Neuronal stem cell (in vitro differentiated cells): ENCODE data around the gene NSUN3.

Experiments used
- DNase-seq: peaks from one replicate; pipeline ENCODE4 v3.0.0-alpha.2; 2013; ENCODE audit warnings: low spot score
- H2AFZ ChIP-seq: one replicate; pipeline ENCODE4 v1.6.1; 2013; ENCODE audit warnings: mild to moderate bottlenecking, low read length, inconsistent platforms
- H2AK5ac ChIP-seq: 2 replicates; pipeline ENCODE4 v1.6.1; 2013; ENCODE audit warnings: low read depth, mild to moderate bottlenecking, inconsistent platforms, low read length, moderate library complexity, mixed read lengths
- H2BK120ac ChIP-seq: 2 replicates; pipeline ENCODE4 v1.6.1; 2013; ENCODE audit warnings: low read depth, mild to moderate bottlenecking, inconsistent platforms, low read length, moderate library complexity, mixed read lengths
- H2BK12ac ChIP-seq: one replicate; pipeline ENCODE4 v1.6.1; 2013; ENCODE audit warnings: low read length, inconsistent platforms
- H2BK15ac ChIP-seq: 2 replicates; pipeline ENCODE4 v1.6.1; 2013; ENCODE audit warnings: mild to moderate bottlenecking, low read length, inconsistent platforms, mixed read lengths
- H2BK5ac ChIP-seq: one replicate; pipeline ENCODE4 v1.6.1; 2013; ENCODE audit warnings: inconsistent platforms, mild to moderate bottlenecking, low read length, moderate library complexity
- H3K14ac ChIP-seq: one replicate; pipeline ENCODE4 v1.6.1; 2013; ENCODE audit warnings: low read length, inconsistent platforms
- H3K18ac ChIP-seq: 2 replicates; pipeline ENCODE4 v1.6.1; 2013; ENCODE audit warnings: low read length, inconsistent platforms
- H3K23ac ChIP-seq: 2 replicates; pipeline ENCODE4 v1.6.1; 2013; ENCODE audit warnings: low read depth, mild to moderate bottlenecking, mixed read lengths, low read length, inconsistent platforms; ENCODE audit not compliant: poor library complexity
- H3K27ac ChIP-seq: replicated peaks from 3 replicates; pipeline ENCODE4 v1.5.1; 2013; ENCODE audit warnings: low read length, inconsistent platforms
- H3K27me3 ChIP-seq, 3 experiments: 2 replicates each; pipeline ENCODE4 v1.6.1; 2013; ENCODE audit warnings: low read length in 3 of 3, mild to moderate bottlenecking in 2 of 3, inconsistent platforms in 1 of 3, low read depth in 1 of 3, mixed read lengths in 1 of 3, moderate library complexity in 1 of 3; ENCODE audit not compliant: control insufficient read depth in 3 of 3, insufficient read depth in 3 of 3
- H3K36me3 ChIP-seq, 2 donors: replicated peaks in 1 of 2; 2 replicates each; pipeline ENCODE4 v1.6.1; 2013; ENCODE audit warnings: low read length in 2 of 2; ENCODE audit not compliant: control insufficient read depth in 2 of 2, insufficient read depth in 2 of 2
- H3K4ac ChIP-seq: 2 replicates; pipeline ENCODE4 v1.6.1; 2013; ENCODE audit warnings: inconsistent platforms, mild to moderate bottlenecking, low read length, moderate library complexity
- H3K4me1 ChIP-seq, 2 donors: 1 replicate in 1 of 2; 2 replicates in 1 of 2; pipeline ENCODE4 v1.6.1; 2013; ENCODE audit warnings: low read length in 2 of 2, low read depth in 1 of 2; ENCODE audit not compliant: control insufficient read depth in 2 of 2, insufficient read depth in 1 of 2
- H3K4me2 ChIP-seq: one replicate; pipeline ENCODE4 v1.6.1; 2013; ENCODE audit warnings: mild to moderate bottlenecking, low read length, inconsistent platforms; ENCODE audit not compliant: insufficient read depth, poor library complexity, severe bottlenecking
- H3K4me3 ChIP-seq, 2 donors: 2 replicates each; pipeline ENCODE4 v1.5.1; 2013; ENCODE audit warnings: low read length in 2 of 2, mild to moderate bottlenecking in 2 of 2, inconsistent platforms in 1 of 2, moderate library complexity in 1 of 2
- H3K79me1 ChIP-seq: one replicate; pipeline ENCODE4 v1.6.1; 2013; ENCODE audit warnings: low read depth, mild to moderate bottlenecking, inconsistent platforms, low read length, moderate library complexity
- H3K9ac ChIP-seq: one replicate; pipeline ENCODE4 v1.6.1; 2013; ENCODE audit warnings: mild to moderate bottlenecking, low read depth, low read length, inconsistent platforms; ENCODE audit not compliant: poor library complexity
- H3K9me3 ChIP-seq, 2 donors: replicated peaks in 1 of 2; 2 replicates each; pipeline versions ENCODE3 to v1.6.1; 2013; ENCODE audit warnings: low read length in 2 of 2, mild to moderate bottlenecking in 2 of 2, inconsistent platforms in 1 of 2, low read depth in 1 of 2, mixed read lengths in 1 of 2, moderate library complexity in 1 of 2; ENCODE audit not compliant: control insufficient read depth in 2 of 2, insufficient read depth in 1 of 2
- H4K8ac ChIP-seq: one replicate; pipeline ENCODE4 v1.6.1; 2013; ENCODE audit warnings: low read depth, mild to moderate bottlenecking, inconsistent platforms, low read length, moderate library complexity
- H4K91ac ChIP-seq: one replicate; pipeline ENCODE4 v1.6.1; 2013; ENCODE audit warnings: low read length, low read depth, mild to moderate bottlenecking, inconsistent platforms; ENCODE audit not compliant: poor library complexity
- WGBS, 2 donors: extraction: QIAGEN DNeasy Blood & Tissue Kit; methylation state at CpG; one replicate each; pipeline ENCODE4 v1.1.7; 2013; ENCODE audit warnings: missing lambda C conversion rate in 2 of 2, mixed read lengths in 1 of 2; ENCODE audit not compliant: insufficient read length in 2 of 2, insufficient replicate concordance in 1 of 2; ENCODE audit errors: extremely low coverage in 2 of 2; 5-methylcytosine and 5-hydroxymethylcytosine counted together

NSUN3 gene

DNA sequence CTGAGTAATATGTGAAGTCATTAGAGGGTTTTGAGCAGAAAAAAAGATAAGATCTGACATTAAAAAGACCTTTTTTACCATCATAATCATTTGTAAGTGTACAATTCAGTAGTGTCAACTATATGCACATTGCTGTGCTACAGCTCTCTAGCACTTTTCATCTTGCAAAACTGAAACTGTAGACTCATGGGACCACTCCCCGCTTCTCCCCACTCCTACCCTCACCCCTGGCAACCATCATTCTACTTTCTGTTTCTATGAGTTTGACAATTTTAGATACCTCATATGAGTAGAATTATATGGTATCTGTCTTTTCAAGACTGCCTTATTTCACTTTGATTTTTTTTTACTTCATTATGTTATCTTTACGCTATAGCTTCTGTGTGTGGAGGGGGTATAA lies 112.8 kb downstream of the NSUN3 start:
- Histone ChIP-seq H4K91ac (no peak overlapping the region), H3K27ac (no peak overlapping the region)
- no CpG with 5 or more reads among the region's 2 CpGs for WGBS, 2 donors

GRCh38 chr3:94176988-94177745 lies 114.3 kb downstream of the NSUN3 start:
- WGBS, 2 donors: no CpG with 5 or more reads among the region's 6 CpGs
- no peaks in the 10 kb centered on the region for H3K27me3 ChIP-seq
- no peak overlapping the region for H3K4me3 ChIP-seq
- H3K14ac ChIP-seq: no peak overlapping the region
- H3K4me2 ChIP-seq: no peak overlapping the region
- no peak overlapping the region for H3K4ac ChIP-seq
- no peak overlapping the region for H3K9ac ChIP-seq
- H3K18ac ChIP-seq: no peak overlapping the region
- H2BK12ac ChIP-seq: no peak overlapping the region
- no peak overlapping the region for H4K91ac ChIP-seq
- no peak overlapping the region for H3K27ac ChIP-seq
- H3K9me3 ChIP-seq: no peaks in the 10 kb centered on the region
- no peak overlapping the region for H2BK15ac ChIP-seq
- no peaks in the 10 kb centered on the region for H3K4me1 ChIP-seq
- H2AFZ ChIP-seq: no peak overlapping the region
- DNase-seq: no peak
- no peak overlapping the region for H2AK5ac ChIP-seq
- no peak overlapping the region for H4K8ac ChIP-seq
- H3K23ac ChIP-seq: no peak overlapping the region
- no peaks in the 10 kb centered on the region for H3K36me3 ChIP-seq
- H3K79me1 ChIP-seq: no peaks in the 10 kb centered on the region
- no peak overlapping the region for H2BK120ac ChIP-seq
- H2BK5ac ChIP-seq: no peak overlapping the region

More for the DNA sequence above, 112.8 kb downstream of the NSUN3 start:
- no peak overlapping the region for H3K4me3 ChIP-seq
- H3K4me2 ChIP-seq: no peak overlapping the region
- H3K27me3 ChIP-seq: no peaks in the 10 kb centered on the region
- no peak overlapping the region for H2BK12ac ChIP-seq
- no peak overlapping the region for H3K4ac ChIP-seq
- H2BK15ac ChIP-seq: no peak overlapping the region
- H4K8ac ChIP-seq: no peak overlapping the region
- H3K36me3 ChIP-seq: no peaks in the 10 kb centered on the region
- no peak overlapping the region for H2AFZ ChIP-seq
- no peaks in the 10 kb centered on the region for H3K4me1 ChIP-seq
- no peak overlapping the region for H2BK5ac ChIP-seq
- H3K9me3 ChIP-seq: no peaks in the 10 kb centered on the region
- no peak overlapping the region for H3K18ac ChIP-seq
- DNase-seq: no peak
- no peaks in the 10 kb centered on the region for H3K79me1 ChIP-seq
- no peak overlapping the region for H3K9ac ChIP-seq
- H3K14ac ChIP-seq: no peak overlapping the region
- no peak overlapping the region for H3K23ac ChIP-seq
- H2BK120ac ChIP-seq: no peak overlapping the region
- H2AK5ac ChIP-seq: no peak overlapping the region
